ENCODE results near the gene VTI1A. TPM values are rescaled to one million over a fixed set of nuclear protein-coding genes. Genes with fewer than 3 reads are reported as not detected.
A peak's percentile ranks its signal among the peaks of the same experiment; 100 is the strongest.

The VTI1A gene
- total RNA-seq, 1 donor from 2014 or later, result 34.2 TPM

DNA sequence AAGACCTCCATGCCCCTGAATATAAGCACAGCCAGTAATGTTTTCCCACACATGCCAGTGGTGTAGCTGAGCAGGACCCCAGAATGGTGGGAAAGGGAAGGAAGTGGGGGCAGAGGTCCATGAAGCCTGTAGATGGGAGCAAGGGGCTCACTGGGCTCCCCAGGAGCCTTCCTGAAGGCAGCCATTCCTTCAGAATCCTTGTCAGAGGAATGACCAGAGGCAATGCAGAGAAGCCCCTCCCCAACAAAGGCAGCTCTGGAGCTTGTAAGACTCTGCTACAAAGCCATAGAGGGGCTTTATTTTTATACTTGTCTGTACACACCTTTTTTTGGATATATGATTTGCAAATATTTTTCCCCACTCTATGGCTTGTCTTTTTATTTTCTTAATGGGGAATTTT, 338.1 kb downstream of the VTI1A start:
- H3K27me3 Mint-ChIP-seq (ENCODE audit: low read depth), result no peaks in the 10 kb centered on the region
- peak overlapping the region; percentile 89 for H3K27ac Mint-ChIP-seq (ENCODE audit: unreplicated experiment)
- no peak for DNase-seq (ENCODE audit: low read depth, low spot score)
- peaks cover 43% of the 10 kb centered on the region for H3K4me1 Mint-ChIP-seq
- H3K4me3 Mint-ChIP-seq, result no peak overlapping the region
- H3K36me3 Mint-ChIP-seq (ENCODE audit: low read depth), result peaks cover 12% of the 10 kb centered on the region
- TF ChIP-seq, protein P1, sequence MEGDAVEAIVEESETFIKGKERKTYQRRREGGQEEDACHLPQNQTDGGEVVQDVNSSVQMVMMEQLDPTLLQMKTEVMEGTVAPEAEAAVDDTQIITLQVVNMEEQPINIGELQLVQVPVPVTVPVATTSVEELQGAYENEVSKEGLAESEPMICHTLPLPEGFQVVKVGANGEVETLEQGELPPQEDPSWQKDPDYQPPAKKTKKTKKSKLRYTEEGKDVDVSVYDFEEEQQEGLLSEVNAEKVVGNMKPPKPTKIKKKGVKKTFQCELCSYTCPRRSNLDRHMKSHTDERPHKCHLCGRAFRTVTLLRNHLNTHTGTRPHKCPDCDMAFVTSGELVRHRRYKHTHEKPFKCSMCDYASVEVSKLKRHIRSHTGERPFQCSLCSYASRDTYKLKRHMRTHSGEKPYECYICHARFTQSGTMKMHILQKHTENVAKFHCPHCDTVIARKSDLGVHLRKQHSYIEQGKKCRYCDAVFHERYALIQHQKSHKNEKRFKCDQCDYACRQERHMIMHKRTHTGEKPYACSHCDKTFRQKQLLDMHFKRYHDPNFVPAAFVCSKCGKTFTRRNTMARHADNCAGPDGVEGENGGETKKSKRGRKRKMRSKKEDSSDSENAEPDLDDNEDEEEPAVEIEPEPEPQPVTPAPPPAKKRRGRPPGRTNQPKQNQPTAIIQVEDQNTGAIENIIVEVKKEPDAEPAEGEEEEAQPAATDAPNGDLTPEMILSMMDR (conservative IDR thresholded peaks at IDR 0.05), result no peak
- peaks cover 10% of the 10 kb centered on the region for H3K9me3 Mint-ChIP-seq

DNA sequence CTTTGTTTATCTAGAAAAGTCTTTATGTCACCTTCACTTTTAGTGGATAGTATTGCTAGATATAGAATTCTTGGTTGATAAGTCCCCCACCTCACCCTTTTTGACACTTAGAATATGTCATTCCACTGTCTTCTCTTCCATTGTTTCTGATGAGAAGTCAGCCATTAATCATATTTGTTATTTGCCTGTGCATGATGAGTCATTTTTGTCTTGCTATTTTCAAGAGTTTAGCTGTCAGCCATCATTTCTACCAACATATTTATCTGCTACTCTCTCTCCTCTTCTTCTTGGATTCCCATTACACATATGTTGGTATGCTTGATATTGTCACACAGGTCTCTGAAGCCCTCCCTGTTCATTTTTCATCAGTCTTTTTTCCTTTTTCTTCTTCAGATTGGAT, 342.2 kb downstream of the VTI1A start:
- peaks cover 12% of the 10 kb centered on the region for H3K36me3 Mint-ChIP-seq (ENCODE audit: low read depth)
- no peak for DNase-seq (ENCODE audit: low read depth, low spot score)
- TF ChIP-seq, protein P1 (conservative IDR thresholded peaks at IDR 0.05), result no peak
- no peak overlapping the region for H3K4me3 Mint-ChIP-seq
- H3K27ac Mint-ChIP-seq (ENCODE audit: unreplicated experiment), result no peak overlapping the region
- peaks cover 31% of the 10 kb centered on the region for H3K4me1 Mint-ChIP-seq
- H3K27me3 Mint-ChIP-seq (ENCODE audit: low read depth), result no peaks in the 10 kb centered on the region
- peaks cover 10% of the 10 kb centered on the region for H3K9me3 Mint-ChIP-seq

DNA sequence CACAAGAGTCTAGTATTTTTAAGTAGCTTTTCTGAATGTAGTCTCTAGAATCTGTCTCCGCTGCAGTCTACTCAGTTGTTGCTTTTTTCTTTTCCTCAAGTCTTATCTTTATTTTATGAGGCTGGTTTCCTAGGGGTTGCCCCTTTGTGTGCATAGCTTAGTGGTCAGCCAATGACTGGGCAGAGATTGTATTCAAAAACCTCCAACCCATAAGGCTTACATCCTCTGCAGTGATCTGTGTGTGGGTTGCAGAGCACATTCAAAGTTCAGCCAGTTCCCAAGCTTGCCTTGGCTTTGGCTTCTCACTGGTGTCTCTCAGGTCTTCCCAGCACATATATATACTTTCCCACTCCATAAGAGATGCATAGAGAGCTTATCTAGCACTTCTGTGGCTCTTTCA, 343.0 kb downstream of the VTI1A start:
- H3K4me3 Mint-ChIP-seq, result no peak overlapping the region
- no peak for DNase-seq (ENCODE audit: low read depth, low spot score)
- H3K9me3 Mint-ChIP-seq, result peaks cover 10% of the 10 kb centered on the region
- TF ChIP-seq, protein P1 (conservative IDR thresholded peaks at IDR 0.05), result no peak
- H3K27ac Mint-ChIP-seq (ENCODE audit: unreplicated experiment), result no peak overlapping the region
- peaks cover 12% of the 10 kb centered on the region for H3K36me3 Mint-ChIP-seq (ENCODE audit: low read depth)
- no peaks in the 10 kb centered on the region for H3K27me3 Mint-ChIP-seq (ENCODE audit: low read depth)
- peaks cover 24% of the 10 kb centered on the region for H3K4me1 Mint-ChIP-seq

DNA sequence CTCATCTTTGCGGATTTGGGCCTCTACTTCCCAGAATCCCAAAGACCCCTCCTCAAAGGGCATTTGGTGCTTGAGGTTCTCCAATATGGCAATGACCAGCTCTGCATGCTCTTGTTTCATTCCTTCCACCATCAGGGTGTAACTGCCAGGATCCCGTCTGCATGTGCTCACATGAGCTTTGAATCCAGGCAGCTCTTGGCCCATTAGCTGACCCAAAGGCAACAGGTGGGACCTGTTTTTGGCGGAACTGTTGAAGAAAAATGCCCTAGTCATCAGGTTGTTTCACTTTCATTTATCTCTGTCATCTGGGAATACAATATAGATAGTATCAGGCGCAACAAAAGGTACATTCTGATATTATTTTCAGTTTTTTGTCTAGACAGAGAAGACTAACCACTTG, 343.9 kb downstream of the VTI1A start:
- H3K27ac Mint-ChIP-seq (ENCODE audit: unreplicated experiment), result no peak overlapping the region
- H3K4me1 Mint-ChIP-seq, result peaks cover 17% of the 10 kb centered on the region
- no peak for DNase-seq (ENCODE audit: low read depth, low spot score)
- TF ChIP-seq, protein P1 (conservative IDR thresholded peaks at IDR 0.05), result no peak
- H3K9me3 Mint-ChIP-seq, result peaks cover 10% of the 10 kb centered on the region
- H3K27me3 Mint-ChIP-seq (ENCODE audit: low read depth), result no peaks in the 10 kb centered on the region
- H3K36me3 Mint-ChIP-seq (ENCODE audit: low read depth), result peaks cover 12% of the 10 kb centered on the region
- H3K4me3 Mint-ChIP-seq, result no peak overlapping the region

DNA sequence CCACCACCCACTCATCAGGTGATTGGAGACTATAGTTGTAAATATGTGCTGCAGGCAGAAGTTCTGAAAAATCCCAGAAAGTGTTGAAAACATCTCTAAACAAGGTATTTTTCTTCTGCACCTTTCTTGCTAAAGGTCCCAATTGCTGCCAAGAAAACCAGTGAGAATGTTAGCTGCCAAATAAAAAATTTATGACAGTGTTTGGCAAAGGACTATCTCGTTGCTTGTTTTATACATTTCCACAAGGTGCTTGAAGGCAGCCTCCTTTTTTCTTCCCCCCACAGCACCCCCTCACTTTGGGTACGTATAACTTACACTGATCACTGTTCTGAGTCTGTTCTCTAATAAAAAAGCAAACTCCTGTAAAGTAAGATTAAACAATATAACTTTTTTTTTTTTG, 344.4 kb downstream of the VTI1A start:
- H3K4me3 Mint-ChIP-seq, result no peak overlapping the region
- no peaks in the 10 kb centered on the region for H3K27me3 Mint-ChIP-seq (ENCODE audit: low read depth)
- peaks cover 14% of the 10 kb centered on the region for H3K4me1 Mint-ChIP-seq
- H3K36me3 Mint-ChIP-seq (ENCODE audit: low read depth), result peaks cover 12% of the 10 kb centered on the region
- no peak overlapping the region for H3K27ac Mint-ChIP-seq (ENCODE audit: unreplicated experiment)
- TF ChIP-seq, protein P1 (conservative IDR thresholded peaks at IDR 0.05), result no peak
- peaks cover 10% of the 10 kb centered on the region for H3K9me3 Mint-ChIP-seq
- no peak for DNase-seq (ENCODE audit: low read depth, low spot score)

Data from neural crest cell (in vitro differentiated cells).